ENCODE data around the gene CHID1.

CHID1 gene

GRCh38 chr11:910044-910588 lies 494 bp downstream of the CHID1 start:
- DNase-seq (ENCODE audit: low spot score): no peak

GRCh38 chr11:909406-909805 lies 1.2 kb downstream of the CHID1 start:
- no peak for DNase-seq (ENCODE audit: low spot score)

GRCh38 chr11:908273-908672 lies 2.3 kb downstream of the CHID1 start:
- DNase-seq (ENCODE audit: low spot score): no peak

GRCh38 chr11:907668-908067 lies 2.9 kb downstream of the CHID1 start:
- no peak for DNase-seq (ENCODE audit: low spot score)

GRCh38 chr11:905952-906351 lies 4.7 kb downstream of the CHID1 start:
- DNase-seq (ENCODE audit: low spot score): no peak

GRCh38 chr11:904380-904779 lies 6.2 kb downstream of the CHID1 start:
- DNase-seq (ENCODE audit: low spot score): no peak

GRCh38 chr11:901452-902061 lies 9.1 kb downstream of the CHID1 start:
- DNase-seq (ENCODE audit: low spot score): no peak

GRCh38 chr11:900545-900944 lies 10.1 kb downstream of the CHID1 start:
- no peak for DNase-seq (ENCODE audit: low spot score)

GRCh38 chr11:899724-900123 lies 10.9 kb downstream of the CHID1 start:
- DNase-seq (ENCODE audit: low spot score): no peak

- DNase-seq (ENCODE audit: low spot score): no peak
These were observed 11.9 kb downstream of the CHID1 start for GRCh38 chr11:898540-899190.

GRCh38 chr11:898143-898511 lies 12.5 kb downstream of the CHID1 start:
- peak; percentile 10 for DNase-seq (ENCODE audit: low spot score)

- no peak for DNase-seq (ENCODE audit: low spot score)
These were observed 13.1 kb downstream of the CHID1 start for GRCh38 chr11:897253-898142.

- DNase-seq (ENCODE audit: low spot score): no peak
These were observed 15.1 kb downstream of the CHID1 start for GRCh38 chr11:895331-896110.

GRCh38 chr11:894575-895201 lies 15.9 kb downstream of the CHID1 start:
- no peak for DNase-seq (ENCODE audit: low spot score)

GRCh38 chr11:893008-893654 lies 17.5 kb downstream of the CHID1 start:
- DNase-seq (ENCODE audit: low spot score): no peak

- no peak for DNase-seq (ENCODE audit: low spot score)
These were observed 19.6 kb downstream of the CHID1 start for GRCh38 chr11:890794-891540.

- DNase-seq (ENCODE audit: low spot score): no peak
These were observed 20.7 kb downstream of the CHID1 start for GRCh38 chr11:889687-890475.

GRCh38 chr11:889257-889656 lies 21.4 kb downstream of the CHID1 start:
- DNase-seq (ENCODE audit: low spot score): no peak
